HepG2 (cell line): Measurements from ENCODE around the gene SPAG9. TPM values are rescaled to one million over a fixed set of nuclear protein-coding genes. Genes with fewer than 3 reads are reported as not detected.

ENCODE experiments used
- BCL6 ChIP-seq: IDR thresholded peaks from 2 replicates; pipeline ENCODE4 v1.6.1; 2016; ENCODE audit warnings: missing genetic modification reagents, missing compliant biosample characterization
- HCFC1 ChIP-seq: fragments of 150-350 bp; IDR thresholded peaks from 2 replicates; pipeline ENCODE4 v1.6.1; 2014; ENCODE audit warnings: low read depth, low read length
- LCORL ChIP-seq, 2 experiments: fragments of 450-650 bp in 1 of 2; sonication (generic) in 1 of 2; formaldehyde crosslinking in 1 of 2; IDR thresholded peaks; 2 replicates each; pipeline versions ENCODE4 v1.5.0 to v1.6.1; 2017 to 2020; ENCODE audit warnings: antibody characterized with exemption in 1 of 2, missing genetic modification reagents in 1 of 2
- RARA ChIP-seq: IDR thresholded peaks from 2 replicates; pipeline ENCODE4 v1.6.1; 2016; ENCODE audit warnings: missing genetic modification reagents, missing compliant biosample characterization
- YEATS4 ChIP-seq: sonication (generic); formaldehyde crosslinking; IDR thresholded peaks from 2 replicates; pipeline ENCODE4 v1.4.0; 2020; ENCODE audit warnings: missing genetic modification reagents, borderline replicate concordance
- ZNF101 ChIP-seq: sonication (generic); formaldehyde crosslinking; IDR thresholded peaks from 2 replicates; pipeline ENCODE4 v1.4.0; 2020; ENCODE audit warnings: mild to moderate bottlenecking, low read depth, missing genetic modification reagents, borderline replicate concordance
- polyA plus RNA-seq, 8 experiments: library from polyadenylated mRNA; depleted of rRNA in 3 of 8; stranded (reverse) in 7 of 8; unstranded in 1 of 8; fragments of >200 nt; fragmentation: Illumina TruSeq in 4 of 8; extraction: Trizol in 4 of 8; gene quantifications; 2 replicates each; pipeline versions ENCODE4 v1.2.1 to v1.2.3, GENCODE V29; 2011 to 2016; ENCODE audit warnings: low read depth in 4 of 8, missing spikeins in 1 of 8, mixed read lengths in 1 of 8; ENCODE audit not compliant: insufficient read depth in 1 of 8
- total RNA-seq, 5 experiments: library from RNA; depleted of rRNA; stranded (reverse); fragments of >200 nt; fragmentation: Illumina TruSeq; extraction: Trizol; gene quantifications; 2 replicates each; pipeline ENCODE4 v1.2.3, GENCODE V29; 2016; ENCODE audit warnings: low read depth in 1 of 5
- TF ChIP-seq, protein P1 (sequence below): sonication (generic); formaldehyde crosslinking; conservative IDR thresholded peaks from 2 replicates; pipeline ENCODE4 v1.4.0; 2020; ENCODE audit warnings: missing genetic modification reagents
- TF ChIP-seq, protein P2 (sequence below): sonication (generic); formaldehyde crosslinking; IDR thresholded peaks from 2 replicates; pipeline ENCODE4 v1.4.0; 2020; ENCODE audit warnings: mild to moderate bottlenecking, missing genetic modification reagents
- TF ChIP-seq, protein P3 (sequence below): sonication (generic); formaldehyde crosslinking; IDR thresholded peaks from 2 replicates; pipeline ENCODE4 v1.8.0; 2023; ENCODE audit warnings: mild to moderate bottlenecking, missing genetic modification reagents
- TF ChIP-seq, protein P4 (sequence below): sonication (generic); formaldehyde crosslinking; IDR thresholded peaks from 2 replicates; pipeline ENCODE4 v1.5.1; 2020; ENCODE audit warnings: missing genetic modification reagents, mild to moderate bottlenecking, borderline replicate concordance
- TF ChIP-seq, protein P5 (sequence below): sonication (generic); formaldehyde crosslinking; IDR thresholded peaks from 2 replicates; pipeline ENCODE4 v1.5.1; 2020; ENCODE audit warnings: missing genetic modification reagents, mild to moderate bottlenecking, borderline replicate concordance

SPAG9 gene
- total and polyA plus RNA-seq, 2 of the 13 experiments (the other 11 are each of a cell fraction or from before 2014, with no cell fraction given) = 43.2 to 78.6 TPM

DNA sequence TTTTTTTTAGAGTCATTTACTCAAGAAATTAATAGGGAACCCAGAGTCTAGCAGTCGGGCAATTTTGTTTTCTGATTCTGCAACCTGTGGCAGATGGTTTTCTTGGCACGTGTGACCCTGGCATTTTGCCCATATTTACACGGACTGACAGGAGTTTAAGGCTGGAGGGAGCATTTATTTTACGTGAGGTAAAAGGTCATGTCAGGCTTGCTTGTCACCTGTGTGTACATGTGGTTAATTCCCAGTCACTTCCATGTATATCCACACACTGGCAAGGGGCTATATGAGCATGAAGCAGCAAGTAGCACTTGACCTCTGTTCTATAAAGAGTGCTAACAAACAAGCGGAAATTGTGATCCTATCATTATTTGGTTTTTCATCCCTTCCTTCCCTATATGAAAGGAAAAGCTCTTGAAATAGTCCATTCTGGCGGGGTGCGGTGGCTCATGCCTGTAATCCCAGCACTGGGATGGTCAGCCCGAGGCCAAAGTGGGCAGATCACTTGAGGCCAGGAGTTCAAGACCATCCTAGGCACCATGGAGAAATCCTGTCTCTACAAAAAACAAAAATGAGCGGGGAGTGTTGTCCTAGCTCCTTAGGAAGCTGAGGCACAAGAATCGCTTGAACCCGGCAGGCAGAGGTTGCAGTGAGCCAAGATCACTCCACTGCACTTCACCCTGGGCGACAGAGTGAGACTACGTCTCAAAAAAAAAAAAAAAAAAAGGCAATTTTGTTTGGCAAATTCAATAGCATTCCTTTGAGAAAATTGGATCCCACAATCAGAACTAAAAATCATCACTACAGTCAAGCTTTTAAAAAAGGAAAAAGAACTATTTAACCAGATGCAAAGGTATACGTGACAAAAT is 2.1 kb downstream of the SPAG9 start (continued):
- TF ChIP-seq BCL6 (CRISPR knock-in tag) (0 out of 2 replicates have a peak, but pooled peaks have one; percentile 27), YEATS4 (CRISPR knock-in tag) (0 out of 2 replicates have a peak, but pooled peaks have one; percentile 28), LCORL (IDR thresholded peaks at IDR 0.05) (no peak), LCORL (CRISPR knock-in tag; IDR thresholded peaks at IDR 0.05) (0 out of 2 replicates have a peak, but pooled peaks have one; percentile 32), RARA (CRISPR knock-in tag) (peak; percentile 68), ZNF101 (CRISPR knock-in tag) (no peak), HCFC1 (no peak)
- TF ChIP-seq, protein P1, sequence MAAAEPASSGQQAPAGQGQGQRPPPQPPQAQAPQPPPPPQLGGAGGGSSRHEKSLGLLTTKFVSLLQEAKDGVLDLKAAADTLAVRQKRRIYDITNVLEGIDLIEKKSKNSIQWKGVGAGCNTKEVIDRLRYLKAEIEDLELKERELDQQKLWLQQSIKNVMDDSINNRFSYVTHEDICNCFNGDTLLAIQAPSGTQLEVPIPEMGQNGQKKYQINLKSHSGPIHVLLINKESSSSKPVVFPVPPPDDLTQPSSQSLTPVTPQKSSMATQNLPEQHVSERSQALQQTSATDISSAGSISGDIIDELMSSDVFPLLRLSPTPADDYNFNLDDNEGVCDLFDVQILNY = no peak
- TF ChIP-seq, protein P2, sequence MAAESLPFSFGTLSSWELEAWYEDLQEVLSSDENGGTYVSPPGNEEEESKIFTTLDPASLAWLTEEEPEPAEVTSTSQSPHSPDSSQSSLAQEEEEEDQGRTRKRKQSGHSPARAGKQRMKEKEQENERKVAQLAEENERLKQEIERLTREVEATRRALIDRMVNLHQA (CRISPR knock-in tag) = no peak
- TF ChIP-seq, protein P3, sequence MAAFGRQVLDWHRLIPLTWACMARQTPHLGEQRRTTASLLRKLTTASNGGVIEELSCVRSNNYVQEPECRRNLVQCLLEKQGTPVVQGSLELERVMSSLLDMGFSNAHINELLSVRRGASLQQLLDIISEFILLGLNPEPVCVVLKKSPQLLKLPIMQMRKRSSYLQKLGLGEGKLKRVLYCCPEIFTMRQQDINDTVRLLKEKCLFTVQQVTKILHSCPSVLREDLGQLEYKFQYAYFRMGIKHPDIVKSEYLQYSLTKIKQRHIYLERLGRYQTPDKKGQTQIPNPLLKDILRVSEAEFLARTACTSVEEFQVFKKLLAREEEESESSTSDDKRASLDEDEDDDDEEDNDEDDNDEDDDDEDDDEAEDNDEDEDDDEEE (CRISPR knock-in tag) = no peak
- TF ChIP-seq, protein P4, sequence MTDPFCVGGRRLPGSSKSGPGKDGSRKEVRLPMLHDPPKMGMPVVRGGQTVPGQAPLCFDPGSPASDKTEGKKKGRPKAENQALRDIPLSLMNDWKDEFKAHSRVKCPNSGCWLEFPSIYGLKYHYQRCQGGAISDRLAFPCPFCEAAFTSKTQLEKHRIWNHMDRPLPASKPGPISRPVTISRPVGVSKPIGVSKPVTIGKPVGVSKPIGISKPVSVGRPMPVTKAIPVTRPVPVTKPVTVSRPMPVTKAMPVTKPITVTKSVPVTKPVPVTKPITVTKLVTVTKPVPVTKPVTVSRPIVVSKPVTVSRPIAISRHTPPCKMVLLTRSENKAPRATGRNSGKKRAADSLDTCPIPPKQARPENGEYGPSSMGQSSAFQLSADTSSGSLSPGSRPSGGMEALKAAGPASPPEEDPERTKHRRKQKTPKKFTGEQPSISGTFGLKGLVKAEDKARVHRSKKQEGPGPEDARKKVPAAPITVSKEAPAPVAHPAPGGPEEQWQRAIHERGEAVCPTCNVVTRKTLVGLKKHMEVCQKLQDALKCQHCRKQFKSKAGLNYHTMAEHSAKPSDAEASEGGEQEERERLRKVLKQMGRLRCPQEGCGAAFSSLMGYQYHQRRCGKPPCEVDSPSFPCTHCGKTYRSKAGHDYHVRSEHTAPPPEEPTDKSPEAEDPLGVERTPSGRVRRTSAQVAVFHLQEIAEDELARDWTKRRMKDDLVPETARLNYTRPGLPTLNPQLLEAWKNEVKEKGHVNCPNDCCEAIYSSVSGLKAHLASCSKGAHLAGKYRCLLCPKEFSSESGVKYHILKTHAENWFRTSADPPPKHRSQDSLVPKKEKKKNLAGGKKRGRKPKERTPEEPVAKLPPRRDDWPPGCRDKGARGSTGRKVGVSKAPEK (CRISPR knock-in tag) = no peak
- TF ChIP-seq, protein P5, sequence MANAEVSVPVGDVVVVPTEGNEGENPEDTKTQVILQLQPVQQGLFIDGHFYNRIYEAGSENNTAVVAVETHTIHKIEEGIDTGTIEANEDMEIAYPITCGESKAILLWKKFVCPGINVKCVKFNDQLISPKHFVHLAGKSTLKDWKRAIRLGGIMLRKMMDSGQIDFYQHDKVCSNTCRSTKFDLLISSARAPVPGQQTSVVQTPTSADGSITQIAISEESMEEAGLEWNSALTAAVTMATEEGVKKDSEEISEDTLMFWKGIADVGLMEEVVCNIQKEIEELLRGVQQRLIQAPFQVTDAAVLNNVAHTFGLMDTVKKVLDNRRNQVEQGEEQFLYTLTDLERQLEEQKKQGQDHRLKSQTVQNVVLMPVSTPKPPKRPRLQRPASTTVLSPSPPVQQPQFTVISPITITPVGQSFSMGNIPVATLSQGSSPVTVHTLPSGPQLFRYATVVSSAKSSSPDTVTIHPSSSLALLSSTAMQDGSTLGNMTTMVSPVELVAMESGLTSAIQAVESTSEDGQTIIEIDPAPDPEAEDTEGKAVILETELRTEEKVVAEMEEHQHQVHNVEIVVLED (CRISPR knock-in tag) = peak; percentile 36; the same call in 1 of the 2 replicates
- TF ChIP-seq, all 625 proteins: peak for 62
